HTERT RPE-1 (cell line): ENCODE data around the gene TXLNB.

Source experiments
- in situ Hi-C: fragments of 300-500 bp; cut with MboI; formaldehyde crosslinking; loops from 4 replicates; pipeline ENCODE4 v1.14.3; 2020; ENCODE audit warnings: low sequenced_read_pairs

The TXLNB gene

GRCh38 chr6:139291813-139292619, at the start of gene TXLNB:
TXLNB (minus strand) TSS chr6:139291998; CDS start chr6:139288899, 3,099 bp downstream.
- in situ Hi-C loops = no loop called here

- in situ Hi-C loops = no loop called here
These were observed 49.3 kb upstream of the TXLNB start for GRCh38 chr6:139341060-139341459.

GRCh38 chr6:139338795-139339194, 47.0 kb upstream of the TXLNB start:
- in situ Hi-C loops = no loop called here

- in situ Hi-C loops = no loop called here
These were observed 46.0 kb upstream of the TXLNB start for GRCh38 chr6:139337830-139338229.

GRCh38 chr6:139337001-139337400, 45.2 kb upstream of the TXLNB start:
- in situ Hi-C loops = no loop called here

GRCh38 chr6:139336488-139336887, 44.7 kb upstream of the TXLNB start:
- in situ Hi-C loops = no loop called here

- in situ Hi-C loops = no loop called here
These were observed 43.8 kb upstream of the TXLNB start for GRCh38 chr6:139335447-139336210.

GRCh38 chr6:139334806-139335446, 43.1 kb upstream of the TXLNB start:
- in situ Hi-C loops = no loop called here

- in situ Hi-C loops = no loop called here
These were observed 39.2 kb upstream of the TXLNB start for GRCh38 chr6:139330826-139331500.

GRCh38 chr6:139330306-139330705, 38.5 kb upstream of the TXLNB start:
- in situ Hi-C loops = no loop called here

- in situ Hi-C loops = no loop called here
These were observed 37.4 kb upstream of the TXLNB start for GRCh38 chr6:139329224-139329623.

- in situ Hi-C loops = no loop called here
These were observed 35.2 kb upstream of the TXLNB start for GRCh38 chr6:139327038-139327437.

GRCh38 chr6:139325686-139326085, 33.9 kb upstream of the TXLNB start:
- in situ Hi-C loops = no loop called here

- in situ Hi-C loops = no loop called here
These were observed 33.3 kb upstream of the TXLNB start for GRCh38 chr6:139325125-139325524.

- in situ Hi-C loops = no loop called here
These were observed 32.4 kb upstream of the TXLNB start for GRCh38 chr6:139324301-139324555.

- in situ Hi-C loops = no loop called here
These were observed 31.9 kb upstream of the TXLNB start for GRCh38 chr6:139323511-139324300.

- in situ Hi-C loops = no loop called here
These were observed 28.3 kb upstream of the TXLNB start for GRCh38 chr6:139320081-139320480.

GRCh38 chr6:139316622-139317317, 25.0 kb upstream of the TXLNB start:
- in situ Hi-C loops = no loop called here

- in situ Hi-C loops = no loop called here
These were observed 22.2 kb upstream of the TXLNB start for GRCh38 chr6:139313784-139314545.
